22Rv1 (cell line): ENCODE results near the gene A4GNT.

ENCODE experiments used
- H3K27ac ChIP-seq: fragments of 450-650 bp; 2 replicates; pipeline ENCODE4 v1.5.1; 2017
- CTCF ChIP-seq: fragments of 450-650 bp; IDR thresholded peaks from 2 replicates; pipeline ENCODE4 v1.5.1; 2017; ENCODE audit warnings: mild to moderate bottlenecking
- ZFX ChIP-seq: fragments of 450-650 bp; IDR thresholded peaks from 2 replicates; pipeline ENCODE4 v1.6.1; 2017; ENCODE audit warnings: antibody characterized with exemption, borderline replicate concordance

The A4GNT gene

GRCh38 chr3:138135833-138136194 is 3.6 kb upstream of the A4GNT start:
- no peak for TF ChIP-seq CTCF
- no peak overlapping the region for H3K27ac ChIP-seq

GRCh38 chr3:138135146-138135832 is 3.1 kb upstream of the A4GNT start:
- H3K27ac ChIP-seq, result no peak overlapping the region
- TF ChIP-seq ZFX, result no peak

GRCh38 chr3:138127636-138128365 is 4.4 kb downstream of the A4GNT start:
- TF ChIP-seq CTCF (no peak), ZFX (no peak)
- no peak overlapping the region for H3K27ac ChIP-seq

- no peak overlapping the region for H3K27ac ChIP-seq
- TF ChIP-seq ZFX (no peak), CTCF (no peak)
Observed at GRCh38 chr3:138125548-138126221, 6.5 kb downstream of the A4GNT start.

GRCh38 chr3:138124706-138125355 is 7.4 kb downstream of the A4GNT start:
- H3K27ac ChIP-seq, result no peak overlapping the region
- TF ChIP-seq ZFX (no peak), CTCF (no peak)

GRCh38 chr3:138124188-138124587 is 8.0 kb downstream of the A4GNT start:
- H3K27ac ChIP-seq, result no peak overlapping the region

GRCh38 chr3:138119423-138119766 is 12.8 kb downstream of the A4GNT start:
- H3K27ac ChIP-seq, result no peak overlapping the region
- TF ChIP-seq ZFX, result no peak
- TF ChIP-seq CTCF, result no peak

More at GRCh38 chr3:138124188-138124587, 8.0 kb downstream of the A4GNT start:
- TF ChIP-seq CTCF, result no peak
- TF ChIP-seq ZFX, result no peak
